B cell (primary cell): Measurements from ENCODE around the gene TMEM132E. TPM values are rescaled to one million over a fixed set of nuclear protein-coding genes. Genes with fewer than 3 reads are reported as not detected.

Source experiments
- ATAC-seq: fragments of 200-7000 bp; cut with Tn5 transposase; one replicate; pipeline ENCODE4 v1.10.0; 2021; ENCODE audit warnings: low read depth, mild to moderate bottlenecking, moderate number of reproducible peaks, moderate library complexity
- CTCF ChIA-PET: fragments of 350-600 bp; sonication (Branson Sonifier 250); formaldehyde crosslinking; loops from one replicate; lab custom pipeline; 2021; ENCODE audit warnings: antibody characterized with exemption, inconsistent platforms; lab: Charles Lee
- POLR2A ChIA-PET: fragments of 350-600 bp; sonication (Branson Sonifier 250); formaldehyde crosslinking; loops from one replicate; lab custom pipeline; 2021; ENCODE audit warnings: antibody characterized with exemption; lab: Charles Lee
- DNase-seq: peaks from one replicate; pipeline ENCODE4 v3.0.0; 2013
- H2AFZ ChIP-seq: 2 replicates; pipeline ENCODE4 v1.6.1; 2012; ENCODE audit warnings: mild to moderate bottlenecking, low read depth, low read length; ENCODE audit not compliant: insufficient read depth, poor library complexity, severe bottlenecking
- H3K27ac ChIP-seq, 2 donors: 1 replicate in 1 of 2; 2 replicates in 1 of 2; pipeline ENCODE4 v1.5.1; 2012 to 2013; ENCODE audit warnings: low read length in 2 of 2, mild to moderate bottlenecking in 2 of 2, moderate library complexity in 1 of 2
- H3K27me3 ChIP-seq, 4 experiments: fragments of 200-600 bp in 1 of 4; sonication (generic) in 1 of 4; replicated peaks in 1 of 4; 1 replicate in 2 of 4; 2 replicates in 2 of 4; pipeline versions ENCODE4 v1.6.1 to v1.7.0; 2013 to 2016; ENCODE audit warnings: low read length in 3 of 4, mild to moderate bottlenecking in 2 of 4, mixed read lengths in 1 of 4, moderate library complexity in 1 of 4; ENCODE audit not compliant: insufficient read depth in 4 of 4, control insufficient read depth in 3 of 4; ENCODE audit errors: control extremely low read depth in 1 of 4
- H3K36me3 ChIP-seq, 2 experiments: replicated peaks in 1 of 2; 1 replicate in 1 of 2; 2 replicates in 1 of 2; pipeline versions ENCODE4 v1.6.1 to v1.7.1; 2013; ENCODE audit warnings: low read length in 1 of 2; ENCODE audit not compliant: insufficient read depth in 2 of 2, control insufficient read depth in 1 of 2; ENCODE audit errors: control extremely low read depth in 1 of 2, extremely low read depth in 1 of 2
- H3K4me1 ChIP-seq, 2 donors: fragments of 200-600 bp in 1 of 2; sonication (generic) in 1 of 2; 1 replicate in 1 of 2; 2 replicates in 1 of 2; pipeline versions ENCODE4 v1.5.1 to v1.6.1; 2013 to 2017; ENCODE audit warnings: low read length in 2 of 2; ENCODE audit not compliant: control insufficient read depth in 2 of 2, insufficient read depth in 2 of 2
- H3K4me2 ChIP-seq: replicated peaks from 2 replicates; pipeline ENCODE3; 2012; ENCODE audit warnings: mild to moderate bottlenecking, low read depth, low read length; ENCODE audit not compliant: poor library complexity, severe bottlenecking
- H3K4me3 ChIP-seq, 5 experiments: fragments of 200-600 bp in 1 of 5; sonication (generic) in 1 of 5; 1 replicate in 3 of 5; 2 replicates in 2 of 5; pipeline versions ENCODE4 v1.5.1 to v1.7.0; 2011 to 2016; ENCODE audit warnings: low read length in 4 of 5, mild to moderate bottlenecking in 4 of 5, low read depth in 2 of 5, control low read depth in 1 of 5, moderate library complexity in 1 of 5; ENCODE audit not compliant: insufficient read depth in 1 of 5; ENCODE audit errors: control extremely low read depth in 1 of 5, extremely low read depth in 1 of 5
- H3K79me2 ChIP-seq: fragments of 200-600 bp; sonication (generic); one replicate; pipeline ENCODE4 v1.6.0; 2016; ENCODE audit warnings: low read length; ENCODE audit not compliant: control insufficient read depth, insufficient read depth
- H3K9ac ChIP-seq: fragments of 200-600 bp; sonication (generic); 2 replicates; pipeline ENCODE4 v1.6.1; 2017; ENCODE audit warnings: mild to moderate bottlenecking, low read length, moderate library complexity
- H3K9me3 ChIP-seq, 3 donors: one replicate each; pipeline versions ENCODE4 v1.6.1 to v1.7.1; 2013; ENCODE audit warnings: low read length in 2 of 3; ENCODE audit not compliant: control insufficient read depth in 2 of 3, insufficient read depth in 1 of 3; ENCODE audit errors: control extremely low read depth in 1 of 3
- H4K20me1 ChIP-seq: 2 replicates; pipeline ENCODE4 v1.6.0; 2012; ENCODE audit warnings: mild to moderate bottlenecking, low read length; ENCODE audit not compliant: insufficient read depth, control insufficient read depth, poor library complexity, severe bottlenecking
- H3K27ac Mint-ChIP-seq: one replicate; pipeline ENCODE4 v1.8.0; 2021; ENCODE audit warnings: mixed read lengths
- H3K27me3 Mint-ChIP-seq: one replicate; pipeline ENCODE4 v1.8.0; 2021; ENCODE audit warnings: mixed read lengths
- H3K4me1 Mint-ChIP-seq: one replicate; pipeline ENCODE4 v1.8.0; 2021; ENCODE audit warnings: mixed read lengths
- H3K4me3 Mint-ChIP-seq: one replicate; pipeline ENCODE4 v1.8.0; 2021; ENCODE audit warnings: mixed read lengths
- H3K9me3 Mint-ChIP-seq: one replicate; pipeline ENCODE4 v1.8.0; 2022; ENCODE audit warnings: mixed read lengths; ENCODE audit not compliant: insufficient read depth
- CTCF ChIP-seq: fragments of 200-600 bp; IDR thresholded peaks from one replicate; pipeline ENCODE4 v1.8.0; 2022; ENCODE audit warnings: antibody characterized with exemption, mild to moderate bottlenecking
- EZH2 ChIP-seq: IDR thresholded peaks from 2 replicates; pipeline ENCODE4 v1.6.1; 2012; ENCODE audit warnings: borderline replicate concordance, low read depth, mild to moderate bottlenecking, moderate library complexity, low read length; ENCODE audit not compliant: insufficient read depth, poor library complexity, severe bottlenecking
- WGBS: methylation state at CpG from one replicate; pipeline ENCODE4 v1.1.5; 2013; ENCODE audit warnings: missing lambda C conversion rate; ENCODE audit not compliant: insufficient coverage; 5-methylcytosine and 5-hydroxymethylcytosine counted together
- intact Hi-C: fragments of 100-400 bp; cut with micrococcal nuclease; formaldehyde crosslinking; loops from one replicate; pipeline ENCODE4 v1.10.0; 2022
- polyA plus RNA-seq: library from polyadenylated mRNA; depleted of rRNA; stranded (reverse); fragments of >200 nt; gene quantifications from 2 replicates; pipeline ENCODE4 v1.2.3, GENCODE V29; 2012
- total RNA-seq, 2 donors: library from RNA; stranded (reverse); fragments of 120-200 nt in 1 of 2; gene quantifications; 1 replicate in 1 of 2; 2 replicates in 1 of 2; pipeline versions ENCODE4 v1.2.3 to v1.2.4, GENCODE V29; 2013 to 2022

The TMEM132E gene
- total and polyA plus RNA-seq, 2 donors (not counting 1 experiment from before 2014, with no cell fraction given), result not detected

GRCh38 chr17:34566201-34566600 is 13.2 kb upstream of the TMEM132E start:
- intact Hi-C loops, result no loop called here
- no peak overlapping the region for H2AFZ ChIP-seq
- peaks cover 0 to 14% (median 10%) of the 10 kb centered on the region in 4 experiments for H3K27me3 ChIP-seq
- Mint-ChIP-seq H3K9me3 (no peaks in the 10 kb centered on the region), H3K27ac (no peak overlapping the region), H3K4me1 (no peaks in the 10 kb centered on the region), H3K4me3 (no peak overlapping the region), H3K27me3 (peaks cover 18% of the 10 kb centered on the region)
- H3K9ac ChIP-seq, result no peak overlapping the region
- no peaks in the 10 kb centered on the region for H3K4me1 ChIP-seq
- no peaks in the 10 kb centered on the region for H4K20me1 ChIP-seq
- no peak overlapping the region for H3K4me2 ChIP-seq
- DNase-seq (no peak), ATAC-seq (no peak)
- CTCF ChIA-PET, result no interaction called here
- no peak overlapping the region for H3K4me3 ChIP-seq
- POLR2A ChIA-PET, result no interaction called here
- WGBS, result 86% methylated on average over 4 of the region's 4 CpGs
- H3K27ac ChIP-seq, result no peak overlapping the region
- TF ChIP-seq CTCF (no peak), EZH2 (no peak)
- H3K79me2 ChIP-seq, result no peaks in the 10 kb centered on the region
- no peaks in the 10 kb centered on the region for H3K9me3 ChIP-seq
- H3K36me3 ChIP-seq, result no peaks in the 10 kb centered on the region

- ATAC-seq (no peak), DNase-seq (no peak)
- Histone ChIP-seq H3K27ac (no peak overlapping the region), H4K20me1 (no peaks in the 10 kb centered on the region), H3K27me3 (peaks cover 0 to 14% (median 8%) of the 10 kb centered on the region in 4 experiments), H3K9ac (no peak overlapping the region), H3K9me3 (no peaks in the 10 kb centered on the region), H2AFZ (no peak overlapping the region), H3K4me3 (no peak overlapping the region), H3K36me3 (no peaks in the 10 kb centered on the region), H3K4me2 (no peak overlapping the region), H3K79me2 (no peaks in the 10 kb centered on the region), H3K4me1 (no peaks in the 10 kb centered on the region)
- TF ChIP-seq CTCF (no peak), EZH2 (no peak)
- H3K4me1 Mint-ChIP-seq, result no peaks in the 10 kb centered on the region
- no peak overlapping the region for H3K4me3 Mint-ChIP-seq
- ChIA-PET POLR2A (no interaction called here), CTCF (no interaction called here)
- no peaks in the 10 kb centered on the region for H3K9me3 Mint-ChIP-seq
- 93% methylated on average over 1 of the region's 2 CpGs for WGBS
- intact Hi-C loops, result no loop called here
- no peak overlapping the region for H3K27ac Mint-ChIP-seq
- peaks cover 19% of the 10 kb centered on the region for H3K27me3 Mint-ChIP-seq
These were observed 12.5 kb upstream of the TMEM132E start for GRCh38 chr17:34566873-34567272.
